Stimulated activated naive CD8-positive, alpha-beta T cell treated with anti-CD3 and anti-CD28 coated beads, Interleukin-15, amount 100 ng/mL, for 72 hours (primary cell): ENCODE data around the gene VSIG10L2.
A peak's percentile ranks its signal among the peaks of the same experiment; 100 is the strongest.
"Not testable (repeated sequence)": the region's sequence is repeated elsewhere in the genome, so short reads cannot be mapped to it uniquely, and the experiment has no call there.

Experiments
- ATAC-seq: fragments of 150-1000 bp; cut with Tn5 transposase; 2 replicates; pipeline ENCODE4 v1.10.0; 2021; ENCODE audit warnings: mild to moderate bottlenecking, moderate library complexity
- DNase-seq, 2 donors: peaks; one replicate each; pipeline ENCODE4 v3.0.0; 2021 to 2022
- H3K27ac Mint-ChIP-seq, 2 donors: one replicate each; pipeline ENCODE4 v1.8.0; 2022; ENCODE audit warnings: mild to moderate bottlenecking in 2 of 2, mixed read lengths in 2 of 2, moderate library complexity in 2 of 2
- H3K27me3 Mint-ChIP-seq: one replicate; pipeline ENCODE4 v1.8.0; 2022; ENCODE audit warnings: mixed read lengths
- H3K4me1 Mint-ChIP-seq: one replicate; pipeline ENCODE4 v1.8.0; 2022; ENCODE audit warnings: mild to moderate bottlenecking, mixed read lengths
- H3K4me3 Mint-ChIP-seq, 2 donors: one replicate each; pipeline ENCODE4 v1.8.0; 2022; ENCODE audit warnings: mild to moderate bottlenecking in 2 of 2, mixed read lengths in 2 of 2, moderate library complexity in 1 of 2
- H3K9me3 Mint-ChIP-seq, 2 donors: one replicate each; pipeline ENCODE4 v1.8.0; 2022; ENCODE audit warnings: mixed read lengths in 2 of 2

Gene VSIG10L2

GRCh38 chr11:125967515-125967914 lies 21.7 kb downstream of the VSIG10L2 start:
- no peaks in the 10 kb centered on the region for H3K27me3 Mint-ChIP-seq
- peaks cover 6 to 7% of the 10 kb centered on the region in 2 donors for H3K9me3 Mint-ChIP-seq
- H3K27ac Mint-ChIP-seq = no peak overlapping the region
- H3K4me3 Mint-ChIP-seq = no peak overlapping the region
- H3K4me1 Mint-ChIP-seq = no peaks in the 10 kb centered on the region
- ATAC-seq (no peak), DNase-seq (no peak)

GRCh38 chr11:125968354-125968753 lies 22.5 kb downstream of the VSIG10L2 start:
- ATAC-seq = no peak
- H3K4me3 Mint-ChIP-seq = no peak overlapping the region
- no peaks in the 10 kb centered on the region for H3K4me1 Mint-ChIP-seq
- no peaks in the 10 kb centered on the region for H3K27me3 Mint-ChIP-seq
- DNase-seq = no peak
- H3K27ac Mint-ChIP-seq = peak overlapping the region; percentile 0 to 5
- no peaks in the 10 kb centered on the region for H3K9me3 Mint-ChIP-seq

- Mint-ChIP-seq H3K27me3 (no peaks in the 10 kb centered on the region), H3K4me3 (no peak overlapping the region), H3K27ac (no peak overlapping the region), H3K9me3 (no peaks in the 10 kb centered on the region), H3K4me1 (no peaks in the 10 kb centered on the region)
- ATAC-seq = no peak
- DNase-seq = no peak
Measured at GRCh38 chr11:125971618-125972017, 25.8 kb downstream of the VSIG10L2 start.

- no peaks in the 10 kb centered on the region for H3K9me3 Mint-ChIP-seq
- H3K27me3 Mint-ChIP-seq = no peaks in the 10 kb centered on the region
- H3K4me1 Mint-ChIP-seq = no peaks in the 10 kb centered on the region
- no peak overlapping the region for H3K27ac Mint-ChIP-seq
- ATAC-seq (no peak), DNase-seq (no peak)
- H3K4me3 Mint-ChIP-seq = no peak overlapping the region
Measured at GRCh38 chr11:125974284-125974683, 28.4 kb downstream of the VSIG10L2 start.

- H3K4me3 Mint-ChIP-seq = no peak overlapping the region
- ATAC-seq (no peak), DNase-seq (no peak)
- H3K4me1 Mint-ChIP-seq = no peaks in the 10 kb centered on the region
- no peak overlapping the region for H3K27ac Mint-ChIP-seq
- no peaks in the 10 kb centered on the region for H3K9me3 Mint-ChIP-seq
- no peaks in the 10 kb centered on the region for H3K27me3 Mint-ChIP-seq
Measured at GRCh38 chr11:125975634-125976033, 29.8 kb downstream of the VSIG10L2 start.

GRCh38 chr11:125976156-125976555 lies 30.3 kb downstream of the VSIG10L2 start:
- H3K9me3 Mint-ChIP-seq = no peaks in the 10 kb centered on the region
- H3K27me3 Mint-ChIP-seq = no peaks in the 10 kb centered on the region
- H3K27ac Mint-ChIP-seq = no peak overlapping the region
- ATAC-seq = no peak
- DNase-seq = no peak
- no peaks in the 10 kb centered on the region for H3K4me1 Mint-ChIP-seq
- no peak overlapping the region for H3K4me3 Mint-ChIP-seq

GRCh38 chr11:125977333-125977732 lies 31.5 kb downstream of the VSIG10L2 start:
- H3K27ac Mint-ChIP-seq = no peak overlapping the region
- DNase-seq (no peak), ATAC-seq (no peak)
- H3K9me3 Mint-ChIP-seq = no peaks in the 10 kb centered on the region
- no peaks in the 10 kb centered on the region for H3K4me1 Mint-ChIP-seq
- H3K4me3 Mint-ChIP-seq = no peak overlapping the region
- H3K27me3 Mint-ChIP-seq = no peaks in the 10 kb centered on the region

- ATAC-seq (no peak), DNase-seq (no peak)
- Mint-ChIP-seq H3K9me3 (no peaks in the 10 kb centered on the region), H3K27me3 (no peaks in the 10 kb centered on the region), H3K27ac (no peak overlapping the region), H3K4me1 (no peaks in the 10 kb centered on the region), H3K4me3 (no peak overlapping the region)
Measured at GRCh38 chr11:125978181-125978716, 32.4 kb downstream of the VSIG10L2 start.

GRCh38 chr11:125978778-125979407 lies 33.0 kb downstream of the VSIG10L2 start:
- Mint-ChIP-seq H3K4me3 (no peak overlapping the region), H3K4me1 (no peaks in the 10 kb centered on the region), H3K27me3 (no peaks in the 10 kb centered on the region), H3K27ac (no peak overlapping the region), H3K9me3 (no peaks in the 10 kb centered on the region)
- no peak for ATAC-seq
- DNase-seq = no peak

GRCh38 chr11:125979511-125979910 lies 33.7 kb downstream of the VSIG10L2 start:
- H3K4me3 Mint-ChIP-seq = no peak overlapping the region
- no peak for ATAC-seq
- no peaks in the 10 kb centered on the region for H3K9me3 Mint-ChIP-seq
- no peak for DNase-seq
- H3K27ac Mint-ChIP-seq = no peak overlapping the region
- no peaks in the 10 kb centered on the region for H3K27me3 Mint-ChIP-seq
- H3K4me1 Mint-ChIP-seq = no peaks in the 10 kb centered on the region

GRCh38 chr11:125980436-125980835 lies 34.6 kb downstream of the VSIG10L2 start:
- DNase-seq (no peak), ATAC-seq (no peak)
- no peaks in the 10 kb centered on the region for H3K4me1 Mint-ChIP-seq
- no peak overlapping the region for H3K4me3 Mint-ChIP-seq
- H3K27me3 Mint-ChIP-seq = no peaks in the 10 kb centered on the region
- no peak overlapping the region for H3K27ac Mint-ChIP-seq
- no peaks in the 10 kb centered on the region for H3K9me3 Mint-ChIP-seq

GRCh38 chr11:125982348-125982730 lies 36.5 kb downstream of the VSIG10L2 start:
- H3K27ac Mint-ChIP-seq = no peak overlapping the region
- H3K4me1 Mint-ChIP-seq = no peaks in the 10 kb centered on the region
- H3K9me3 Mint-ChIP-seq = no peaks in the 10 kb centered on the region
- DNase-seq (no peak), ATAC-seq (no peak)
- H3K4me3 Mint-ChIP-seq = no peak overlapping the region
- no peaks in the 10 kb centered on the region for H3K27me3 Mint-ChIP-seq

GRCh38 chr11:125985956-125986355 lies 40.1 kb downstream of the VSIG10L2 start:
- not testable (repeated sequence) for H3K4me3 Mint-ChIP-seq, H3K9me3 Mint-ChIP-seq, H3K27ac Mint-ChIP-seq, ATAC-seq, H3K4me1 Mint-ChIP-seq, DNase-seq, H3K27me3 Mint-ChIP-seq

GRCh38 chr11:125987066-125987641 lies 41.3 kb downstream of the VSIG10L2 start:
- H3K9me3 Mint-ChIP-seq = no peaks in the 10 kb centered on the region
- H3K27me3 Mint-ChIP-seq = no peaks in the 10 kb centered on the region
- no peak for ATAC-seq
- H3K4me1 Mint-ChIP-seq = peaks cover 7% of the 10 kb centered on the region
- no peak for DNase-seq
- H3K4me3 Mint-ChIP-seq = no peak overlapping the region
- H3K27ac Mint-ChIP-seq = no peak overlapping the region

GRCh38 chr11:125990244-125990643 lies 44.4 kb downstream of the VSIG10L2 start:
- H3K27me3 Mint-ChIP-seq = no peaks in the 10 kb centered on the region
- no peak overlapping the region for H3K27ac Mint-ChIP-seq
- no peak for ATAC-seq
- H3K4me3 Mint-ChIP-seq = no peak overlapping the region
- H3K9me3 Mint-ChIP-seq = no peaks in the 10 kb centered on the region
- H3K4me1 Mint-ChIP-seq = peaks cover 9% of the 10 kb centered on the region
- no peak for DNase-seq

- H3K4me3 Mint-ChIP-seq = no peak overlapping the region
- no peaks in the 10 kb centered on the region for H3K9me3 Mint-ChIP-seq
- H3K4me1 Mint-ChIP-seq = peaks cover 14% of the 10 kb centered on the region
- ATAC-seq = no peak
- H3K27me3 Mint-ChIP-seq = no peaks in the 10 kb centered on the region
- H3K27ac Mint-ChIP-seq = no peak overlapping the region
- no peak for DNase-seq
Measured at GRCh38 chr11:125992893-125993292, 47.0 kb downstream of the VSIG10L2 start.

- H3K9me3 Mint-ChIP-seq = no peaks in the 10 kb centered on the region
- no peak overlapping the region for H3K4me3 Mint-ChIP-seq
- H3K4me1 Mint-ChIP-seq = peaks cover 14% of the 10 kb centered on the region
- DNase-seq (no peak), ATAC-seq (no peak)
- H3K27ac Mint-ChIP-seq = no peak overlapping the region
- H3K27me3 Mint-ChIP-seq = no peaks in the 10 kb centered on the region
Measured at GRCh38 chr11:125994509-125994908, 48.7 kb downstream of the VSIG10L2 start.
